HG03159 (cell line): Measurements from ENCODE around the gene LAMTOR5.
"Not testable (repeated sequence)": the region's sequence is repeated elsewhere in the genome, so short reads cannot be mapped to it uniquely, and the experiment has no call there.

Experiments
- ATAC-seq: cut with Tn5 transposase; IDR thresholded peaks from one replicate; pipeline ENCODE4 v1.9.1; 2021; ENCODE audit warnings: mild to moderate bottlenecking, moderate library complexity; ENCODE audit not compliant: unreplicated experiment

The LAMTOR5 gene

DNA sequence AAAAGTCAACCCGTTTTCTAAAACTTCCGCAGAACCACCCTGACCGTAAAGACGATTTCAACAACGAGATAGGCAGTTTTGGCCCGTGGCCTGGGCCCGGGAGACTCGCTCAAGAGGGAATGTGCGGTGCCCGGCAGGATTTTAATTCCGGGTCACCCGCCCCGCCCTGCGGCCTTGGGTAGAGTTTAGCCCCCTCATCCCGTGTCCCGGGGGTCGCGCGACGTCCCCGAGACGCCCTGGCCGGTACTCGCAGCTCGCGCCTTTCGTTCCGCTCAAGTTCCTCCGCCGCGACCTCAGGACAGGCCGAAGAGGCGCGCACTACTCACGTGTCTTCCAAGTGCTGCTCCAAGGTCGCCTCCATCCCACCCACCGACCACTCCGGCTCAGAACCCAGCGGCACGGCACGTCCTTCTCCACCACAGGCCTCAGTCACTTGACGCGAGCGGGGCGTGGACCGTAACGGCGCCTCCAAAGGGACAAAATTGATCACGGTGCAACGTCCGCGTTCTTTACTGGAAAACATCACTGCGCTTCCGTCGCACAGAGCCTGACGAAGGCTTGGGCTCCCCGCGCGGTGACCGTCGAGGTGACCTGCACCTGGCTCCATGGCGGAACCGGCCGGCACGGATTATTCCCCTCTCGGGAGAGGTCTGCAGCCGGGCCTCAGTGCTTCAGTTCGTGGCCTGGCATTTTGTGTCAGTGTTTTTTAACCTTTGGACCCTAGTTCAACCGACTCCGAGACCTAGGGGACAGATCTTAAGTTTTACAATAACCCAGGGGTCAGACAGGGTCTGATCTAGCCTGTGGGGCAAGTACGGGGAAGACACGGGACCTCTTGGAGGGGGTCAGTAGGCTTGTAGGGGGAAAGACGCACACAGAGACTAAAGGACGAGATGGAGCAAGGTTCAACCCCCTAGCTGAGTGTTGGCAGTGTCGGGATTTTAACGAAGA, at the start of gene LAMTOR5:
Gene LAMTOR5 (minus strand): TSS at position 435 of the 951 bp plus-strand sequence. CDS start 74 bp downstream, at position 361.
- peak; percentile 78 for ATAC-seq

DNA sequence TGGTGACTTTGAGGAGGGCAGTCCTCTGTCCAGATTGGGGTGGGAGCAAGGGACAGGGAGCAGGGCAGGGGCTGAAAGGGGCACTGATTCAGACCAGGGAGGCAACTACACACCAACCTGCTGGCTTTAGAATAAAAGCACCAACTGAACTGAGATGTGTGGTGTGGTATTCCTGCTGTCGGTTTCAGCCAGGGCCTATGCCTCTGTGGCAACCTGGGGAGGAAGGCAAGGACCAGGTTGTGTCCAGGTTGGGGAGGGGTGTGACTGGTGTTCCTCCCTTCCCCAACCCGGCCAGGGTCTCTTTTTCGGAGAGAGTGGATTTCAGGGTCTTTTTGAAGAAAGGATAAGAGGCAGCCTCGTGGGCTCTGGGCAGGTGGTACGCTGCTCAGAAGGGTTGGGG, 49.7 kb upstream of the LAMTOR5 start:
- no peak for ATAC-seq

DNA sequence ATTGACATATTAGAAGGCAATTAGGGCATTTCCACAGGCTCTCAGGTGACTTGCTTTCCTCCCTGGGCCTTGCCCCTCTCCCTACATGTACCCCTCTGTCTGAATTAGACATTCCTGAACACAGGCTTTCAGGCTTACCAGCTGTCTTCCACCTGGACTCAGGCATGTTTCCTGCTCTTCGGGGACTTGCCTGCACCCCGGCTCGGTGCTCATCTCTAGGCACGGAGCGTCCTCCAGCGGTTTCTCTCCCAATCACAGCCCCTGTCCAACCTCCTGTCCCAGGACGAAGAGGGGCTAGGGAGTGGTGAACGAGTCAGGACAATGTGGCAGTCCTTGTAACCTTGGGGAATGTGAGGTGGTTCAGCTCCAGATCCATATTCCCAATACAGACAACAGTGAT, 47.7 kb upstream of the LAMTOR5 start:
- ATAC-seq = no peak

DNA sequence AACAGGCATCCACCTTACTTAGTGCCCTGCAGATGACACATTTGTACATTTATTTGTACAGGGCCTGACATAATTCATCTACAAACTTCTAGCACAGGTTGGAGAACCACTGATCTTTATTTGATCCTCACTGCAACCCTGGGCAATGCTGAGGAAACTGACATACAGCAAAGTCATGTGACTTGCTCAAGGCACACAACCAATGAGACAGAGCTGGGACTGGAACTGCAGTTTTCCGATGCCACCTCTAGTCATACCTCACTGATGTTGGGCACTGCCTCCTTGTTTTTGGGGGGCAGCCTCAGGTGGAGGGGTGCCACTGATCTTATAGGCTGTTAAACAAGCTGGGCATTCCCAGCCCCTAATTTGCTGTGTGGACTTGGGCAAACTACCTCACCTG, 46.8 kb upstream of the LAMTOR5 start:
- no peak for ATAC-seq

DNA sequence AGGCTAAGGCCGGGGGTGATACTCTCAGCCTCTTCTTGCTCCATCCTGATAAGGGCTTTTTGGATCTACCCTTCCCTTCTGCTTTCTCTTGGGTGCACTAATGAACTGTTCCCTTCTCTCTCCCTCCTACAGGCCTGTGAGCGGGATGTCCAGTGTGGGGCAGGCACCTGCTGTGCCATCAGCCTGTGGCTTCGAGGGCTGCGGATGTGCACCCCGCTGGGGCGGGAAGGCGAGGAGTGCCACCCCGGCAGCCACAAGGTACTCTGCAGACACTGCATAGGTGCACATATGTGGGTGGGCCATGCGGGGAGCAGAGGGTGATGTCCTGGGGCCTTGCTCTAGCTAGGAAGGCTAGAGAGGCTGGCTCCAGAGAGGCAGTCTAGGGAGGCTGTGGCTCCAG, 46.3 kb upstream of the LAMTOR5 start:
- ATAC-seq = no peak

DNA sequence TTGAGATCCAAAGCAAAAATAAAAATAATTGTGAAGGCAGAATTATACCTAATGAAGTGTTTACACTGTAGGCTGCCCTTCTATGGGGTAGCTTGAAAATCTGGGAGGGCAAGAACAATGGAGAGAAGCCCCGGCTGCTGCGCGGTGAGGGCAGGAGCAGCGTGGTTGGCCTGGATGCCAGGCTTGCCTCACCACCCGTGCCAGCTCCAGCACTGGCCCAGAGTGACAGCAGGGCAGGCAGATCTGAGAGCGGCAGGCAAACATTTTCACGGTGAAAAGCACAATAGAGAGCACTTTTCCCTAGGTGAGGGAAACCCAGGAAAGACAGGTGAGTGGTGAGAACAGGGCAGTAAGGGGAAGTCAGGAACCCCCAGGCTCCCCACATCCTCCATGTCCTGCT, 44.8 kb upstream of the LAMTOR5 start:
- ATAC-seq = no peak

DNA sequence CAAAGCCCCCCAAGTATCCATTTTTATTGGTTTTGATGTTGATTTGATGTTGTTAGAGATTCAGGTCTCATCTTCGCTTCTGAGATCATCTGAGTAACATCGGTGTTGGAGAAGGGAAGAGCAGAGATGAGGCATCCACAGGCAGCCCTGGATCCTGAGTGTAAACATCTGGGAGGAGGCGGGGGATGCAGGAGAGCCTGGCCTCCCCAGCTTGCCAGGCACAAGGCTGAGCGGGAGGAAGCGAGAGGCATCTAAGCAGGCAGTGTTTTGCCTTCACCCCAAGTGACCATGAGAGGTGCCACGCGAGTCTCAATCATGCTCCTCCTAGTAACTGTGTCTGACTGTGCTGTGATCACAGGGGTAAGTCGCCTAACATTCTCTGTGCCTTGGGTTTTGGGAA, 43.4 kb upstream of the LAMTOR5 start, which contains the start of gene PROK1:
Gene PROK1 (plus strand): TSS at position 221 of the 400 bp plus-strand sequence. CDS start 68 bp downstream, at position 289.
- ATAC-seq = no peak

DNA sequence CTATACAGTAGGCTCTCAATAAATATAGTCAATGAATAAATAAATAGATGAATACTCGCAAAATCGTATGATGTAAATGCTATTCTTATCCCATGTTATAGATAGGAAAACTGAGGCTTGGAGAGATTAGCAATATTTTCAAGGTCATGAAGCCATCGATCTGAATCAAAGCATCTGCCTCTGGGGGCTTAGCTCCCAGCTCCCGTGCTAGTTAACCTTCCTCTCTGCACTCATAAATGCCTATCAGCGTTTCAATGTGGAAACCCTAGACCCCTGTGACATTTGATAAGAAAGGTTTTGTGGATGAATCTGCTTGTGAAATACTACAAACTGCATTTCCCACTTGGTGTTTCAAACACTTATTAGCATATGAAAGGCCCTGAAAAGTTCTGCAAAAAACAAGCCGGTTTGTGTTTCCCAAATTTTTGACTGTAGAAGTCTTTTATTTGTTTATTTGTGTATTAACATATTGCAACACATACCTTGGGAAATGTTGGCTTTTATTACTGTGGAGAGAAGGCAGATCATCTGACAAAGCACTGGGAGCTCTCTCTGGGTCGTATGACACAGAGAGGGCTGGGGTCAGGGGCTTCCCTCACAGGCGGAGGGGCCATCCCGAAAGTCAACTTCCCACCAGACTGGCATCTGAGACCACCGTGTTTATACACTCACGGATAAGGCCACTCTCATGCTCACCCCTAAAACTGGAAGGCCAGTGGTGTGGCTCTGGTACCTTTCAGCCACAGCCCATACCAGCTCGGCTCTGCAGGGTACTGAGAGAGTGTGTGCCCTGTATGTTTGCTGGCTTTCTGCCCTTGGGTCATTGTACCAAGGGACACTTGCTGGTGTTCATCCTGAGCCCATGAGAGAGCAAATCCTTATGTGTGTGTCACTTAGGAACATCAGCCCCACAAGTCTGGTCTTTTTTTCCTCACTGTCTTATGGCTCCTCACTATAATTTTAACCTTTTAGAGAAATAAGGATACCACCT, 42.5 kb upstream of the LAMTOR5 start:
- no peak for ATAC-seq

DNA sequence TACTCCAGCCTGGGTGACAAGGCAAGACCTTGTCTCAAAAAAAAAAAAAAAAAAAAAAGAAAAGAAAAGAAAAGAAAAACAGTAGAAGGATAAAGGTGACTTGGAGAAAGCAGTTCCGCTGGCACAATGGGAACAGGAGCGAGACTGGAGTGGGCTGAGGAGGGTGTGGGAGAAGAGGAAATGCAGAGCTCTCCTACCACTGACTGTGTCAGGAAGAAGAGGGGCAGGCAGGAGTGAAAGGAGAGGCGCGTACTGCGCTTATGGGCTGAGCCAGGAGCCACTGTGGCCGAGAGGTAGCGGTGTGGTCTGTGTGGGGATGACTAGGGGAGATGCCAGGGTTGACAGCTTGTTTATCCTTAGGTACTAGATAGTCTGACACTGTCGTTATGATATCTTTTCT, 37.1 kb upstream of the LAMTOR5 start:
- no peak for ATAC-seq

DNA sequence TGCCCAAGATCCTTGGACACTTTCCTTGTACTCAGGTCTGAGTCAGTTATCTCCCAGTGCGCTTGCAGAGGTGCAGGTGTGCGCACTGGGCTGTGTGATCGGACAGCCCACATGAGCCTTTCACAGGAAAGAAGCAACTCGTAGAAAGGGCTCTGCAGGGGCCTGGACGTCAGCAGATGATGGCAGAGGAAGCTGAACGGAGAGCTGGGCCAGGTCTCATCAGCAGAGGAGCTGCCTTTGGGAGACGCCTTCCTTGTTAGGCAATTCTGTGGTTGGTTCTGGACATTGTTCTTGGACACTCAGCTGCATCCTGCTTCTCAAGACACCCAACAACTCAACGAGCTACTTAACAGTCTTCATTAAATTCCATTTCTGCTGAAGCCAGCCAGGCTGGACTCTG, 36.0 kb upstream of the LAMTOR5 start:
- ATAC-seq = no peak

DNA sequence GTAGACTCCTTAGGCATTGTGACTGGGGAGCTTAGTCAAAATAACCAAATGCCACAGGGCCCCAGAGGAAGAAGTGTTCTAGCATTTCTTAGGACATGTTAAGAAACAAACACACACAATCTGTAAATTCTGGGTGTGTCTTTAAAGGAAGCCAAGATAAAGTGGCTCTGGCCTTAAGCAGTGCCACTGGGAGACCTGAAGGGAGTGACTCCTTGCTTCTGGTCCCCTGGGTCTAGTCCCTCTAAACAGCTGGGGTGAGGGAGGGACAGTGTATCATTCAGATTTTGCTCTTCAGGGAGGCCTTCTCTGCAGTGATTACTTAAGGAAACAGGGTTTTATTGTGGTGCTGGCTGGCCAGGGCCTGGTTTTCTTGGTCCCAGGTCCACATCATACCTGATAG, 34.4 kb upstream of the LAMTOR5 start:
- ATAC-seq = no peak

DNA sequence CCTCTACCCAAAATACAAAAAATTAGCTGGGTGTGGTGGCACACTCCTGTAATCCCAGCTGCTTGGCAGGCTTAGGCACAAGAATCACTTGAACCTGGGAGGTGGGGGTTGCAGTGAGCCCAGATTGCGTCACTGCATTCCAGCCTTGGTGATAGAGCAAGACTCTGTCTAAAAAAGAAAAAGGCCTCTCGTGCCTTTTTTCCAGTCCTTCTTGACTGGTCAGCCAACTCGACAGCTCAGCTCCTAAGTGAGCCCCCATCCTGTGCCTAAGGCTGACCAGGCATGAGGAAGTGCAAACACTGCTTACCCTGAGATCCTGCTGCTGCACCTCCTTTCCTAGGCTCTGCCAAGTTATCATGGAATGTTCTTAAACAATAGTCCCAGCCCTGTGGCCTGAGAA, 33.4 kb upstream of the LAMTOR5 start:
- no peak for ATAC-seq

DNA sequence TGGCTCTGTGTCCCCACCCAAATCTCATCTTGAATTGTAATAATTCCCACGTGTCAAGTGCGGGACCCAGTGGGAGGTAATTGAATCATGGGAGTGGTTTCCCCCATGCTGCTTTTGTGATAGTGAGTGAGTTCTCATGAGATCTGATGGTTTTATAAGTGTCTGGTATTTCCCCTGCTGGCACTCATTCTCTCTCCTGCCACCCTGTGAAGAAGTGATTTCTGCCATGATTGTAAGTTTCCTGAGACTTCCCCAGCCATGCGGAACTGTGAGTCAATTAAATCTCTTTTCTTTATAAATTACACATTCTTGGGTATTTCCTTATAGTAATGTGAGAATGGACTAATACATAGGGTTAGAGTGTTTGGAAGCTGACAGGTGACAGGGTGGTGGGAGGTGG, 32.4 kb upstream of the LAMTOR5 start:
- ATAC-seq = not testable (repeated sequence)

DNA sequence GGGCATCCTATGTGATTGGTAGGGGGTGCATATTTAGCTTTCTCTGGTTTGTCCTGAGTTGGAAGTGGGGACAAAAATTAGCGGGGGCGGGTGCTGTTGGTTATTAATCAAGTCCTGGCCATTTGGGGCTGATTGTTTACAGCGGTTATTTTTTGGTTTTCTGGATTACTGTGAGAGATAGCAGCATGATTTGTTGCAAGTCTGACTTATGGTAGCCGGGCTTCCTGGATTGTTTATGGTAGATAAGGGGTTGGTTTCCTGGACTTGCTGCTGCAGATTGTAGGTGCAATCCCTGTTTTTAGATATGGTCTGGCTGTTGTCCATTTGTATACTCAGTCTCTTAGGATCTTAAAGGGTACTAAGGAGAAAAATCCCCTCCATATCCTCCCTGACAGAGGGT, 31.4 kb upstream of the LAMTOR5 start:
- ATAC-seq = no peak

DNA sequence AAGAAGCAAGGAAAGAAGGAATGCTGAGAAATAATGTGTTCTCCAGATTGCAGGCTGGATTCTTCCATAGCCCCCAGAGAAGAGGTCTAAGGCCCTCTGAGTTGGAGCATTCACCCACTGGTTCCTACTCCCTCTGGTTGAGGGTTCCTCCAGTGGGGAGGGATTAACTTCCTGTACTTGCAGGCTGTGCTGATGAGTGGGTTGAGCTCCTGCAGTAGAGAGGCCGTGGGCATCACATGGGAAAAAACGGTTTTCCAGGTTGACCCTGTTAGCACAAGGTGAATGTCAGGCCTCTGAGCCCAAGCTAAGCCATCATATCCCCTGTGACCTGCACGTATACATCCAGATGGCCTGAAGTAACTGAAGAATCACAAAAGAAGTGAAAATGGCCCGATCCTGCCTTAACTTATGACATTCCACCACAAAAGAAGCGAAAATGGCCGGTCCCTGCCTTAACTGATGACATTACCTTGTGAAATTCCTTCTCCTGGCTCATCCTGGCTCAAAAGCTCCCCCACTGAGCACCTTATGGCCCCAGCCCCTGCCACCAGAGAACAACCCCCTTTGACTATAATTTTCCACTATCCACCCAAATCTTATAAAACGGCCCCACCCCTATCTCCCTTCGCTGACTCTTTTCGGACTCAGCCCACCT, 30.3 kb upstream of the LAMTOR5 start:
- ATAC-seq = not testable (repeated sequence)

DNA sequence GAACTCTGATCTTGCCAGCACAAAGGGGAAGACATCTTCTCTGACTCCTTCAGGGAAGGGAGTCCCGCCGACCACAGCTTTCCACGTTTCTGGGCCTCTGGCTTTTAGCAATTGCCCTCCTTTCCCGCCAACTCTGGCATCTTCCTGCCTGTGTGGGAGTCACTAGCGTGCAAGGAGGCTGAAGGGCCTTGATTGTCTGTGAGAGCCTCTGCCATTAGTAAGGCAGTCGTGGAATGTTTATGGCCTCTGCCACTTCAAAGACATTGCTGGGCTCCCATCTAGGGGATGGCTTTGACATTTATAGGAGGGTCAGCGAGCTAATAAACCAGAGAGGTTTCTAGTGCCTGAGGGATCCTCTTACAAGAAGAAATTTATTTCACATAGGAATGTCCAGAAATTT, 29.1 kb upstream of the LAMTOR5 start:
- ATAC-seq = no peak

DNA sequence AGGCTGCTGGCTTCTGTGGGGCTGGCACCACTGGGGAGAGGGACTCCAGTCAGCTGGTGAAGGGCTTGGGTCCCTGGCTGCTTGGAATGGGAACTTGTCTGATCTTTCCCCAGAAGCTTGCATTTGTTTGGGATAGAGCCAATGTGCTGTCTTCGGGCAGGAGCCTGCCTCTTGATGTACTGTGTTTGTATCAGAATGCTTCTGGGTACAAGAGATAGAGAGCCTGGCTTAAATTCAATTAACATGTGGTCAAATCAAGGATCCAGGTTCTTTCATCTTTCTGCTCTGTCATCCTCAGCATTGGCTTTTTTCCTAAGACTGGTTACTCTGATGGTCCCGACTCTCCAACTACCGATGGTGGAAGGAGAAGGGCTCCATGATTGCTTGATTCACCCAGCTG, 27.5 kb upstream of the LAMTOR5 start:
- no peak for ATAC-seq

DNA sequence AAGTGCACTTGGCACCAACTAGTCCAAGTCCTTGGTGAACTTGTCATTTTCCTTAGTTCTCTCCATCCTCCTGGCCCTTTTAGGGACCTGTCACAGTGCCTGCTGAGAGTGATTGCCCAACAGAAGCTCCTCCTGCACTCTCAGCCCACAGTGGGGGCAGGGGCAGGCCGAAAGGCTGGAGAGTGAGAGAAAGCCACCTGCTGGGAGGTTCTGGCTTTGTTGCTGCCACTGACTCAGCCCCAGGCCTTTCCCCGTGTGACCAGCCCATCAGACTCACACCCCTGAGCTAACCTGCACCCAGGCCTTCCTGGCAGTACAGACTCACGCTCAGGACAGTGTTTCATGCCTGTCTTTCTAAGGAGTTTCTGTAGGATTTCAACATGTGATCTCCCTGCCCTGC, 26.3 kb upstream of the LAMTOR5 start:
- no peak for ATAC-seq

DNA sequence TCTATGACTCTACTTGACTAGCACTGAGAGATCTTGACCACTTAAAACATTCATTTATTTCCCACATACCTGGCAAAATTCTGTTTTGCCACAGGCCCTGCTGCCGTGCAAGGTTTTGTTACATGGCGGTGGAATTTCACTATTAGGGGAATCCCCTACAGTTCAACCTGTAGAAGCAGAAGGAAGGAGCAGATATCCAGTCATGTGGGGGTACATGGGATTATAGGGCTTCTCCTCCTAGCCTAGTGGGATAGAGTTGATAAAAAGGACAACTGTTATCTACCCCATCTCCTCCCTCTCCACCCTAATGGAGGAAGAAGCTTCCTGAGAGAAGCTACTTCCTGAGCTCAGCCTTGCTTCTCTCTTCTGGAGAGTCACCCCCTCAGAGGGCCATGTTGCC, 25.7 kb upstream of the LAMTOR5 start:
- ATAC-seq = no peak

DNA sequence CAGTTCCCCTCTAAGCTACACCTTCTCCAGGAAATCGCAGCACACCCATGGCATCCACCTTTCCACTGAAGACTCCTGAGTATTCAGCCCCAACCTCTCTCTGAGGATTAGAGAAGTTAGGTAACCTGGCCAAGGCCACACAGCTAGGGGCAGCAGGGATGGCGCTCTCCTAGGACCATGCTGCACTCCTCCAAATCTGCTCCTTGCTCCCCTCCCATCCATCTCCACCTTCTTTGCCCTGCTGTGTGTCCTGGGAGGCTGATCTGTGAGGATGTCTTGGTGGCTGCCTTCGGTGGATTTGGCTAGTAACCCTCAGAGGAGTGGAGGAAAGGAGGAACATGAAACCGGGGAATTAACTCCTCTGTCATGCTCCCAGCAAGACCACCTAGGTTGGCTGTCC, 23.4 kb upstream of the LAMTOR5 start:
- no peak for ATAC-seq

DNA sequence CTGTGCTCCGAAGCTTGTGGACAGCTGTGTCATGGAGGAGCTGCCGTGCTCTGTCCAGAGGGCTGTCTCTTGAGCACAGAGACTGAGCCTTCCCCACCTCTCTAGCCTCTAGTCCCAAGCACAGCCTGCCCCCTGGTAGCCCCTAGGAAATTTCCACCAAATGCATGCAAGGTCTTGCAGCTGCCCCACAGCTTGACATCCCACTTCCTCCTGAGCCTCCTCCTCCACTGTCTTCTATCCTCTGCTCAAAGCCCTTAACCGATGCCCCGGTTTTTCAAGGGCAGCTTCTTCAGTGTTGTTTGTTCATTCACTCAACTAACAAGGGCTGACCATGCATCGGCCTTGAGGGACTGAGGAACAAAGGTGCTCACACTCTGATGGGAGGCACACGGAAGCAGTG, 22.9 kb upstream of the LAMTOR5 start:
- no peak for ATAC-seq
